Subcutaneous adipose tissue (tissue), 4 donors: ENCODE results near the gene TRIM41. TPM values are rescaled to one million over a fixed set of nuclear protein-coding genes. Genes with fewer than 3 reads are reported as not detected.

Experiments used
- CTCF ChIP-seq: fragments of 450-650 bp; IDR thresholded peaks from one replicate; pipeline ENCODE4 v1.5.1; 2016; ENCODE audit warnings: low read depth, mild to moderate bottlenecking, control low read depth, antibody characterized with exemption, moderate library complexity
- small RNA-seq: library from RNA; depleted of rRNA; stranded (forward); fragments of <200 nt; gene quantifications from one replicate; pipeline ENCODE3, GENCODE V24; 2016
- total RNA-seq, 4 donors: library from RNA; depleted of rRNA; stranded (reverse); fragments of >200 nt; gene quantifications; one replicate each; pipeline ENCODE4 v1.1.0, GENCODE V29; 2016

The TRIM41 gene
- total RNA-seq, 4 donors from 2014 or later = 8.5 to 17.3 (median 12.7) TPM

GRCh38 chr5:181281077-181281983 lies 58.2 kb downstream of the TRIM41 start:
- no peak for TF ChIP-seq CTCF

- no peak for TF ChIP-seq CTCF
Measured at GRCh38 chr5:181281984-181282316, 58.9 kb downstream of the TRIM41 start.

GRCh38 chr5:181282874-181283273 lies 59.8 kb downstream of the TRIM41 start:
- no peak for TF ChIP-seq CTCF

GRCh38 chr5:181283347-181283746 lies 60.3 kb downstream of the TRIM41 start:
- TF ChIP-seq CTCF = no peak

Small RNA genes lying within 50 kb of the gene (small RNA-seq; reads per million reads assigned to genes)
- gene MIR4638 (not detected), gene SNORD95 (not detected), gene SNORD96A (not detected)

Other genes starting within 250 kb of the TRIM41 start
- gene BTNL3, start 234.4 kb upstream of the TRIM41 start, total RNA-seq = under 1 TPM in 1 of 4 donors, not detected in 3; 0.22 TPM
- 100 to 1,000 TPM in 2 of 4 donors, 10 to 100 TPM in 2; 69.2 to 579 (median 129) TPM for gene BTNL9, start 183.0 kb upstream of the TRIM41 start, total RNA-seq
- not detected for gene OR2V1, start 92.1 kb upstream of the TRIM41 start, total RNA-seq
- not detected for gene OR2V2, start 75.7 kb upstream of the TRIM41 start, total RNA-seq
- 1 to 10 TPM; 1.9 to 6.6 (median 2.8) TPM for gene TRIM7, start 18.1 kb upstream of the TRIM41 start, total RNA-seq
- gene RACK1, start 20.6 kb downstream of the TRIM41 start, total RNA-seq = 1,000 to 10,000 TPM; 1,597 to 2,011 (median 1,911) TPM
- 10 to 100 TPM; 15.1 to 33.3 (median 24.1) TPM for gene TRIM52, start 37.9 kb downstream of the TRIM41 start, total RNA-seq
- not detected for gene OR4F3, start 144.0 kb downstream of the TRIM41 start, total RNA-seq